Stimulated activated CD4-positive, alpha-beta T cell treated with anti-CD3 and anti-CD28 coated beads, TNF-alpha, amount 100 ng/mL, for 4 hours (primary cell): ENCODE measurements around the gene UQCRC2.
"Not testable (repeated sequence)": the region's sequence is repeated elsewhere in the genome, so short reads cannot be mapped to it uniquely, and the experiment has no call there.

Source experiments
- DNase-seq, 3 experiments: peaks; one replicate each; pipeline ENCODE4 v3.0.0-alpha.2; 2020; ENCODE audit warnings: low read depth in 3 of 3

Gene UQCRC2

GRCh38 chr16:21952793-21953540, at the start of gene UQCRC2:
Gene UQCRC2, plus strand, starts transcription at chr16:21953361. Its CDS starts 63 bp downstream, at chr16:21953424.
- peak; percentile 71 to 75 (median 74) for DNase-seq

- DNase-seq, result not testable (repeated sequence)
Observed at GRCh38 chr16:21932650-21933049, 20.5 kb upstream of the UQCRC2 start.

- not testable (repeated sequence) for DNase-seq
Observed at GRCh38 chr16:21933316-21933715, 19.8 kb upstream of the UQCRC2 start.

GRCh38 chr16:21933790-21934189, 19.4 kb upstream of the UQCRC2 start:
- not testable (repeated sequence) for DNase-seq

DNA sequence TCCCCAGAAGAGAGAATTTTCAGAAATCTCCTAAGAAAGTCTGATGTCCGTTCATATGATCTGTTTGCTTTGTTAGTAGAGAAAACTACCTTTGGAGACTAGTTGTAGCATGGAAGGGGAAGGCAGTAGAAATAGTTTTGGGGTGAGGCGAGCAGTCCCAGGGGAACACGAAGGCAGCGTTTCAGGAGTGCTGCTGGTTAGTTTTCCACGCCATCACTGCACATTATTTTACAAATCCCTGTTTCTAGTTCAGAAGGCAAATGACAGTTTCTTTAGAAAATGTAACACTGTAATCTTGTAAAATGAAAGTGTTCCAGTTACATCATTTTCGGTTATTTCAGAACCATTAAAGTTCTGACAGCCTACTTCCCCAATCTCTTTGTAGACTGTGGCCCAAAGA, 16.9 kb upstream of the UQCRC2 start:
- not testable (repeated sequence) for DNase-seq

DNA sequence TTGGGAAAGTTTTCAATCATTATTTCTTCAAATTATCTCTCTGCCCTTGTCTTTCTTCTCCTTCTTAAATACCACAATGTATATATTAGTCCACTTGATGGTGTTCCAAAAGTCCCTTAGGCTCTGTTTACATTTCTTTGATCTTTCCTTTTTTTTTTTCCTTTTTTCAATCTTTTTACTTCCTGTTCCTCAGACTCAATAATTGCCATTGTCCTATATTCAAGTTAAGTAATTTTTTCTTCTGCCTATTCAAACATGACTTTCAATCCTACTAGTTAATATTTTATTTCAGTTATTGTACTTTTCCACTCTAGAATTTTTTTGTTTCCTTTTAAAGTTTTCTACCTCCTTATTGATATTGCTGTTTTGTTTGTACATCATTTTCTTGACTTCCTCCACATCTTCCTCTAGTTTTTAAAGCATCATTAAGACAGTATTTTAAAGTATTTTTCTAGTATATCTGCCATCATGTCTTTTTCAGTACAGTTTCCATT, 15.8 kb upstream of the UQCRC2 start:
- no peak for DNase-seq

DNA sequence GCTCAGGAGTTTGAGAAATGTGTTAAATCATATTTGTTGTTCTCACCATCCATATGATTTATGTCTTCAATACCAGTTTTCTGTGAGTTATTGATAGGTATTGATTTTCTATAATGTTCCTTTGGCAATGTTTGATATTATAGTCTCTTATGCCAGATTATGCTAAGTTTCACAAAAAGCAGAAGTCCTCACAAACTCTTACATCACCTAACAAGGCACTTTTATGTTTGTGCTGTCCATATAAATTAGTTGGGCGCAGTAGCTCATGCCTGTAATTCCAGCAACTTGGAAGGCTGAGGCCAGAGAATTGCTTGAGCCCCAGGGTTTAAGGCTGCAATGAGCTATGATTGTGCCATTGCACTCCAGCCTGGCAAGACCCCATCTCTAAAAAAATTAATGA, 12.6 kb upstream of the UQCRC2 start:
- no peak for DNase-seq

DNA sequence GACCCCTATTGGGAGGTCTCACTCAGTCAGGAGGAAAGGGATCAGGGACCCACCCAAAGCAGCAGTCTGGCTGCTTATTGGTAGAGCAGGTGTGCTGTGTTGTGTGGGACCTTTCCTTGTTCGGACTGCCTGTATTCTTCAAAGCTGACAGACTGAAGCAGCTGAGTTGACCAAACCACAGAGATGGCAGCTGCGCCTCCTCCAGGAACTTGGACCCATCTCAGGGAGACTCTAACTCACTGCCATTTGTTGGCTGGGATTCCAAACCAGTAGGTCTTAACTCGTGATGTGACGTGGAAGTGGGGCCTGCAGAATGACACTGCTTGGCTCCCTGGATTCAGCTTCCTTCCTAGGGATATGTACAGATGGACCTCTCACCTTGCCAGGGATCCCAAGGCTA, 9.6 kb upstream of the UQCRC2 start:
- no peak for DNase-seq

- no peak for DNase-seq
Observed at GRCh38 chr16:21946889-21947635, 6.1 kb upstream of the UQCRC2 start.

DNA sequence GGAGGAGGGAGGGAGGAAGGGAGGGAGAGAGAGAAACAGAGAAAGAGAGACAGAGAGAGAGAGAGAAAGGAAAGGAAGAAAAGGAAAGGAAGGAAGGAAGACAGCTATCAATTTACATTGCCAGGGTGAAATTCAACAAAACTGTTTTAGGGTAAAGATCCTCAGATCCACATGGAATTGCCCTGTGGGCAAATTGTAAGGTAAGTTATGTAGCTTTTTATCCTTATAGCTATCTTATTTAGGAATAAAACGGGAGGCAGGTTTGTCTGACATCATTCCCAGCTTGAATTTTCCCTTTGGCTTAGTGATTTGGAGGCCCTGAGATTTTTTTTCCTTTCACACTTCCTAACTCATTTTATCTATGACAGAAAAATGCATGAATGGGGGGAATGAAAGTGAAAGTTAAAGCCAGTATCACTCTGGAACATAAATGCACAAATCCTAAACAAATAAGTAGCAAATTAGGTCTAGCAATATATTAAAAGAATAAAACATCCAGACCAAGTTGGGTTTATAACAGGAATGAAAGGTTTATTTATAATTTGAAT, 3.4 kb upstream of the UQCRC2 start:
- DNase-seq, result no peak

DNA sequence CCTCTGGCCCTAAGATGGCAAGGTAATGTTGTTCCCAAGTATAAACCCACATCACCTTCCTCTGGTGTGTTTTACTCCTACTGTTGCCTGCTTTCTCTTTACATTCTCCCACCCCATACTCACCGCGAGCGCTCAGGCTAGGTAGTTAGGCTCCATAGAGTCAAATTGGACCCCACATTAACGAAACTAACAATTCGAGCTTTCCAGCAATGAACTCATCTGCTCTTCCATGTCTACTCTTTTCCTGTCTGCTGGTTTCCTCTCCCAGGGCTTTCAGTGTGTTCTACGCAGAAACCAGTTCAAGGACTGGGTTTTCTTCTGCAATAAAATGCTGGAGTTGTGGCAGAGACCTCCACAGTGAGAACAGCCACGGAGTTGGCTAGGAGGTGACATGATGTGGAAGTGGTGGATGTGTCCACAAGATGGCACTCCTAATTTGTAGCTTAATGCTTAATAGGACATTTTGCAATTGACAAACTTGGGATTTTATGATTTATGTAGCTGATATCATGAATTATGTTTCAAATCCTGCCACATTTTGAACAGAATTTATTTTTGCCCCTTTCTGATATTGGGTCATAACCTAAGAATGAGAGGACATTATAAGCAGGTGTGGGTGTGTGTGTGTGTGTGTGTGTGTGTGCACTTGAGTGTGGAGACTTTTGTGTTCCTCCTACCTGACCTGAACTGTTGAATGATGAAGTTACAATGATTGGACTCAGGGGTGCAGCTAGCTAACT, 2.2 kb upstream of the UQCRC2 start:
- DNase-seq, result no peak

- DNase-seq, result peak; percentile 51 to 69 (median 61)
Observed at GRCh38 chr16:21952040-21952792, 945 bp upstream of the UQCRC2 start.

GRCh38 chr16:21953541-21953902, 361 bp downstream of the UQCRC2 start:
- DNase-seq, result no peak

DNA sequence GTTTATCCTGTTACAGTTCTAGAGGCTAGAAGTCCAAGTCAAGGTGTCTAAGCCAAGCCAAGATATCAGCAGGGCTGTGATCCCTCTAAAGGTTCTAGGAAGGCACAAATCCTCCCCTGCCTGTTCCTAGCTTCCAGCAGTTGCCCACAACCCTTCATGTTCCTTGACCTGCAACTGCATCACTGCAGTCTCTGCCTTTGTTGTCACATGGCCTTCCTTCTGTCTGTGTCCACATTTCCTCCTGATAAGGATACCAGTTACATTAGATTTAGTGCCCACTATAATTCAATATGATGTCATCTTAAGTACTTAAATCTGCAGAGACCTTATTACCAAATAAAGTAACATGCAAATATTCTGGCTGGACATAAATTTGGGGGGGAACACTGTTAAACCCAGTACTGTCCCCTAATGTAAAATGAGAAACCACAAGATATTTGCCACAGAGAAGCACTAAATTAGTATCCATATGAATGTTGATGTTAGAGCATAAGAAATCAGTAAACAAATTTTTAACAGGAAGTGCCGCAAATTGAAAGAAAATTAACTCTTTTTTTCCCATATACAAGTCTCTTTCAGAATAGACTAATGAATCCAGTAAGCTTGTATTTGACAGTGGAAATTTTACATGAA, 4.7 kb downstream of the UQCRC2 start:
- DNase-seq, result no peak

GRCh38 chr16:21959050-21959449, 5.9 kb downstream of the UQCRC2 start:
- DNase-seq, result no peak

DNA sequence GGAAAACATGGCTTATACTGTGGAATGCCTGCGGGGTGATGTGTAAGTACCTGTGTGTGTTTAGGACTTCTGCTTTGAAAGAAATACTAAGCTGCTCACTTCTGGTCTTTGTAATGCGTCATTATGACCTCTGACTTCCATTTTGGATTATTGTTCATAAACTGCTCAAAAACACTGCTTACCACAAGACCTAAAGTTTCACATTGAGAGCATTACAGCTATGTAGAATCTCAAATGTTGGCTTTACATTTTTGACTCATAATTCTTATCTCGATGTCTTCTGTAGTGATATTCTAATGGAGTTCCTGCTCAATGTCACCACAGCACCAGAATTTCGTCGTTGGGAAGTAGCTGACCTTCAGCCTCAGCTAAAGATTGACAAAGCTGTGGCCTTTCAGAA, 9.3 kb downstream of the UQCRC2 start:
- DNase-seq, result no peak

- DNase-seq, result no peak
Observed at GRCh38 chr16:21963887-21964286, 10.7 kb downstream of the UQCRC2 start.

DNA sequence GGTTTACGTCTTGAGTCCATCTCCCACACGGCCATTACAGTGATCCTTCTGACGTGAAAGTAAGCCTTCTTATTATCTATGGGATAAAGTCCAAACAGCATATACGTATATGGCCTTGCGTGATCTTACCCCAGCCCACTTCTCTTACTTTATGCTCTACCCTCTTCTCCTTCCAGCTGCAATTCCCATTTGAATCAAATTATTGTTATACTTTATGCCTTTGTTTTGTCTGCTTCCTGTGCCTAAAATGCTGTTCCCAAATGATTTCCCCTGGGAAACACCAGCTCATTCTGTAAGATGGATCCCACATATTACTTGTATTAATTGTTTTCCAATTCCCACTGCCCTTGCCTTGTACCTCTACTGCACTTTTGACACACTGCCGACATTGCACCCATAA, 11.2 kb downstream of the UQCRC2 start:
- DNase-seq, result no peak

DNA sequence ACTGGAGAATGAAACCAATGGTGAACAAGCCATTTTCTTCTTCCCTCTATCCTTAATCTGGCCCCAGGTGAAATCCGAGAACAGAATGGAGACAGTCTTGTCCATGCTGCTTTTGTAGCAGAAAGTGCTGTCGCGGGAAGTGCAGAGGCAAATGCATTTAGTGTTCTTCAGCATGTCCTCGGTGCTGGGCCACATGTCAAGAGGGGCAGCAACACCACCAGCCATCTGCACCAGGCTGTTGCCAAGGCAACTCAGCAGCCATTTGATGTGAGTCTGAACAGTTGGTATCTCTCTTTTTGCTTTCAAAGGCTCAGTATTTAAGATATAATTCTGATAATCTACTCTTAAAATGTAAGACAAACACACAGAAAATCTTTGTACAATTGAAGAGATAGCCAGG, 18.7 kb downstream of the UQCRC2 start:
- DNase-seq, result no peak

GRCh38 chr16:21973945-21974344, 20.8 kb downstream of the UQCRC2 start:
- no peak for DNase-seq

- DNase-seq, result no peak
Observed at GRCh38 chr16:21980032-21980431, 26.9 kb downstream of the UQCRC2 start.
